SK-N-MC (cell line): Measurements from ENCODE around the gene TTC7B.
A peak's percentile ranks its signal among the peaks of the same experiment; 100 is the strongest.

Experiments used
- DNase-seq: peaks from one replicate; pipeline ENCODE4 v3.0.0-alpha.2; 2011; ENCODE audit warnings: low read depth, low spot score
- H3K27ac ChIP-seq: fragments of 200-600 bp; sonication (generic); 2 replicates; pipeline ENCODE4 v1.5.1; 2016; ENCODE audit warnings: mixed run types
- H3K36me3 ChIP-seq: fragments of 200-600 bp; sonication (generic); 2 replicates; pipeline ENCODE4 v1.6.1; 2017; ENCODE audit warnings: antibody characterized with exemption, low read length, mixed read lengths; ENCODE audit not compliant: insufficient read depth
- H3K4me3 ChIP-seq: fragments of 200-600 bp; sonication (generic); 2 replicates; pipeline ENCODE4 v1.5.1; 2016
- H3K9ac ChIP-seq: fragments of 200-600 bp; sonication (generic); 2 replicates; pipeline ENCODE4 v1.8.0; 2017; ENCODE audit warnings: mixed run types, mixed read lengths; ENCODE audit not compliant: insufficient read length
- H3K9me3 ChIP-seq: fragments of 200-600 bp; sonication (generic); 2 replicates; pipeline ENCODE4 v1.6.1; 2017; ENCODE audit warnings: low read depth, mild to moderate bottlenecking, antibody characterized with exemption, low read length, moderate library complexity, mixed read lengths
- EZH2 ChIP-seq: fragments of 200-600 bp; sonication (generic); IDR thresholded peaks from one replicate; pipeline ENCODE4 v1.6.1; 2017; ENCODE audit warnings: antibody characterized with exemption
- FOXP2 ChIP-seq: optimal IDR thresholded peaks from 2 replicates; pipeline ENCODE3; 2011; ENCODE audit warnings: mild to moderate bottlenecking, moderate library complexity; ENCODE audit not compliant: insufficient read depth; ENCODE audit errors: extremely low read length, control extremely low read depth
- POLR2AphosphoS5 ChIP-seq: IDR thresholded peaks from 2 replicates; pipeline ENCODE4 v1.6.1; 2012; ENCODE audit warnings: mild to moderate bottlenecking, low read depth, low read length, borderline replicate concordance

The TTC7B gene

DNA sequence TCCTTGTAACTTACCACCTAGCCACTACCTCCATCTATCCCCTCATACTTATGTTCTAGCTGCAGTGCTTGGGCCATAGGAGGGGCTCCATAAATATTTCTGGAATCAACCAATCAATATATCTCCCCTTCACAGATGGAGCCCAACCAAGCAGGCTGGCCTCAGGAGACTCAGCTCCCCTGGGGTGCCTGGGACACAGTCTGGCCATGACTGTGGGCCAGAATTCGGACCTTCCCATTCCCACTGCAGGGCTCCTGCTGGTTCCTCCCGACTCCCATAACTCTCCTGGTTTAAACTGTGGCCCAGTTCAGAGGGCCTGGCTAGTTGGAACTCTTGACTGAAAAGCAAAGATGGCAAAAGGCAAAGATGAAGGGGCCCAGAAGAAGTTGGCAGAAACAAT, 13.0 kb downstream of the TTC7B start:
- no peaks in the 10 kb centered on the region for H3K9me3 ChIP-seq
- TF ChIP-seq EZH2, result no peak
- TF ChIP-seq POLR2AphosphoS5, result no peak
- TF ChIP-seq FOXP2, result no peak
- no peak for DNase-seq
- no peaks in the 10 kb centered on the region for H3K36me3 ChIP-seq
- H3K9ac ChIP-seq, result no peak overlapping the region
- no peak overlapping the region for H3K4me3 ChIP-seq
- H3K27ac ChIP-seq, result no peak overlapping the region

DNA sequence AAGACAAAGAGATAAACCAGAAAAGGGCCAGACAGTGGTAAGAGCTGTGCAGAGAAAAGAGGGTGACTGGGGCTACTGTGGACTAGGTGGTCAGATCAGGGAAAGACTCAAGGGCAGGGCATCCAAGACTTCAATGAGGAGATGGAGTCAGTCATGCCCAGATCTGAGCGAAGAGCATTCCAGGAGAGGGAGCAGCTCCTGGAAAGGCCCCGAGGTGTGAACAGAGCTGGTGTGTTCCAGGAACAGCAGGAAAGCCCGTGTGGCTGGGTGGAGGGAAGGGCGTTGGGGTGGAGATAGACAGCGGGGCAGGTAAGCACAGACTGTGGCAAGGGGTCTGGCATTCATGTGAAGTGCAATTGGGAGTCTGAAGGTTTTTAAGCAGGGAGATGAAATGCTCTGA, 16.8 kb downstream of the TTC7B start:
- H3K9me3 ChIP-seq, result no peaks in the 10 kb centered on the region
- no peak overlapping the region for H3K9ac ChIP-seq
- H3K4me3 ChIP-seq, result no peak overlapping the region
- no peak overlapping the region for H3K27ac ChIP-seq
- DNase-seq, result no peak
- H3K36me3 ChIP-seq, result no peaks in the 10 kb centered on the region
- TF ChIP-seq EZH2, result no peak

DNA sequence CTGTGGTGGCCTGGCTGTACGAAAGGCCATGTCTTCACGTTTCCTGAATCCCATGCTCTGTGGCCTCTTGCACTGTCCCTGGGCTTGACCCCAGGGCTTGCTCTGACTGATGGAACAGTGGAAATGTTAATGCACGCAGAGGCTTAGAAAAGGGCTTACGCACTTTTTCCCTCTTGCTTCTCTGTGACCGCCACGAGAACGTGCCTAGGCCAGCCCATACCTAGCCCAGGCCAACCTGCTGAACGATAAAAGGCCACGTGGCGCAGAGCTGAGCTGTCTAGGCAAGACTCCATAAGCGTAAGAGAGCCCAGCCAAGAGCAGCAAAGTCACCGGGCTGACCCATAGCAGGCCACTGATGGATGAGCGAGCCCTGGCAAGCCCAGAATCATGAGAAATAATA, 18.3 kb downstream of the TTC7B start:
- TF ChIP-seq FOXP2, result no peak
- H3K36me3 ChIP-seq, result no peaks in the 10 kb centered on the region
- H3K27ac ChIP-seq, result no peak overlapping the region

DNA sequence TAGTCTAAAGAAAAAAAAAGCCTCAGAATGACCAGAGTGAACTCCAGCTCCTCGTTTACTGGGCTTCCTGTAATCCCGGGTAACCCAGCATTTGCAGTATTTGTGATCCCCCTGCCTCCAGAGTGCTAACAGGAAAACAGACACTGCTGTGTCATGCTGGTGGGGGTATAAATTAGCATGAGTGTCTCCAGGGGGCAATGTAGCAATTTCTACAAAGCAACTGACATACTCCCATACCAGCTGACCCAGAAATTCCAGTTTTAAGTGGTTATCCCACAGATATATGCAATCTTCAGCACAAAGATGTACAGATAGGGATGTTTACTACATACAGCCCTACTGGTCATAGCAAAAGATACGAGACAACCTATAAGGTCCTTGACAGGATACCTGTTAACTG, 18.8 kb downstream of the TTC7B start:
- TF ChIP-seq POLR2AphosphoS5, result no peak
- no peak for TF ChIP-seq FOXP2
- TF ChIP-seq EZH2, result no peak
- DNase-seq, result peak; percentile 12
- Histone ChIP-seq H3K27ac (no peak overlapping the region), H3K4me3 (no peak overlapping the region), H3K9ac (no peak overlapping the region), H3K9me3 (no peaks in the 10 kb centered on the region), H3K36me3 (no peaks in the 10 kb centered on the region)

More for the DNA sequence above, 18.3 kb downstream of the TTC7B start:
- Histone ChIP-seq H3K4me3 (no peak overlapping the region), H3K9ac (no peak overlapping the region), H3K9me3 (no peaks in the 10 kb centered on the region)
- no peak for DNase-seq

DNA sequence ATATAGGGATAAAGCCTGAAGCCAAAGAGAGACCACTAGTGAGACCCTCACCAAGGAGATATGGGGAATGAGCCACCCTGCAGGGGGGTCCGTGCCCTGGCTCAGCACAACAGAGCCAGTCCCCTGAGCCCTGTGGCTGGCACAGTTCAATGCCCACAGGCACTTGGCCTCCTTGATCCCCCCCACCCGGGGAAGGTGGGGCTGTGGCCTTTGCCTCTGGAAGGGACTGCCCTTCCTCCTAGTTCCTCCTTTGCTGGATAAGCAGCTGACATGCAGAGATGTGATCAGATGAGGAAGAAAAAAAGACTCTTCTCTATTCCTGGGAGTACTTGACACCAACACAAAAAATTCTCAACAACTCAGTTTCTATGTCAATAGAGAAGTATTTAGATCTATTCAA, 19.9 kb downstream of the TTC7B start:
- DNase-seq, result no peak
- Histone ChIP-seq H3K9me3 (no peaks in the 10 kb centered on the region), H3K9ac (no peak overlapping the region), H3K27ac (no peak overlapping the region), H3K36me3 (no peaks in the 10 kb centered on the region), H3K4me3 (no peak overlapping the region)
- TF ChIP-seq EZH2 (no peak), FOXP2 (no peak), POLR2AphosphoS5 (no peak)

DNA sequence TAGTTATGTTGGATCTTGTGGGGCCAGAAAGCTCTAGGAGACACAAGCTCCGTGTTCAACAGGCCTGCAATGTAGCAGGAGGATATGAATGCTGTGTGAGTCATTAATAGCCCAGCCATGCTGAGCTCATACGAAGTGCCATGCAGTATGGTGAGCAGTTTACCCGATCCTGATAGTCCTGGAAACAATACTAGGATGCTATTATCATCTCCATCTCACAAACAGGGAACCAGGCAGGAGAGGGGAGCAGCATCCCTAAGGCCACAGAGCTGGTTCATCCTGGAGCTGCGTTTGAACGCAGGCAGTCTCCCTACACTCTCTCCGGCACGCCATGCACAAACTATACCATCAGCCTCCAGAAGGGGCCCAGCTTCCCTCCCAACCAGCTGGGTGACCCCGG, 20.5 kb downstream of the TTC7B start:
- DNase-seq, result no peak

DNA sequence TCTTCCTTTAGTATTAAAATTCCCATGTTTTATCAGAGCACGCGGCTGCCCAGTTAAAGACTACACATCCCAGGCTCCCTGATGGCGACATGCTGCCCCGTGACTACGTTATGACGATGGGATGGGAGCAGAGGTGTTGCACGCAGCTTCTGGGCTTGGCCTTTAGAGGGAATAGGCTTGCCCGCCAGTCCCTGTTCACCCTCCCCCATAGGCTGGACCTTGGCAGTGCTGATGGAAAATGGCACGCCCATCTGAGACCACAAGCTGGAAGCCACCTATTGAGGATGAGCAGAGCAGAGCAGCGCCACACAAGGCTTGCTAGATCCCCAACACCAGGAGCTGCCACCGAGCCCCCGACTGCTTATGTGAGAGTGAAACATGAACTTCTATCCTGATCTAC, 24.7 kb downstream of the TTC7B start:
- TF ChIP-seq EZH2 (no peak), POLR2AphosphoS5 (no peak)
- no peak for DNase-seq
- Histone ChIP-seq H3K9ac (no peak overlapping the region), H3K4me3 (no peak overlapping the region), H3K36me3 (no peaks in the 10 kb centered on the region), H3K27ac (no peak overlapping the region), H3K9me3 (no peaks in the 10 kb centered on the region)

More for the DNA sequence above, 20.5 kb downstream of the TTC7B start:
- TF ChIP-seq EZH2, result no peak
- TF ChIP-seq POLR2AphosphoS5, result no peak
- TF ChIP-seq FOXP2, result no peak
- Histone ChIP-seq H3K4me3 (no peak overlapping the region), H3K36me3 (no peaks in the 10 kb centered on the region), H3K9ac (no peak overlapping the region), H3K27ac (no peak overlapping the region), H3K9me3 (no peaks in the 10 kb centered on the region)

DNA sequence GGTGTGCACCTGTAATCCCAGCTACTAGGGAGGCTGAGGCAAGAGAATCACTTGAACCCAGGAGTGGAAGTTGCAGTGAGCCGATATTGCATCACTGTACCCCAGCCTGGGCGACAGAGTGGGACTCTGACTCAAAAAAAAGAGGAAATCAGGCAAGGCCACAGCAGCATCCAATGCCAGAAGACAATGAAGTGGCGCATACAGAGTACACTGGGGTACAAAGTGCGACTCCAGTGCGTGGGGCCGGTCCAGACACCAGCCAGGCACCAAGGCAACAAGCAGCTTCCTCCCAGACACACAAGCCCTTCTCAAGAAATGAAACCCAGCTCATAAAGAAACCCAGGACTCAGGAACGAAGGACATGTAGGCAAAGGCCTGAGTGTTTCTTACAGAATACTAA, 28.2 kb downstream of the TTC7B start:
- no peaks in the 10 kb centered on the region for H3K9me3 ChIP-seq
- no peaks in the 10 kb centered on the region for H3K36me3 ChIP-seq
- H3K9ac ChIP-seq, result no peak overlapping the region
- TF ChIP-seq FOXP2 (no peak), EZH2 (no peak)
- DNase-seq, result no peak
- H3K27ac ChIP-seq, result no peak overlapping the region
- no peak overlapping the region for H3K4me3 ChIP-seq

DNA sequence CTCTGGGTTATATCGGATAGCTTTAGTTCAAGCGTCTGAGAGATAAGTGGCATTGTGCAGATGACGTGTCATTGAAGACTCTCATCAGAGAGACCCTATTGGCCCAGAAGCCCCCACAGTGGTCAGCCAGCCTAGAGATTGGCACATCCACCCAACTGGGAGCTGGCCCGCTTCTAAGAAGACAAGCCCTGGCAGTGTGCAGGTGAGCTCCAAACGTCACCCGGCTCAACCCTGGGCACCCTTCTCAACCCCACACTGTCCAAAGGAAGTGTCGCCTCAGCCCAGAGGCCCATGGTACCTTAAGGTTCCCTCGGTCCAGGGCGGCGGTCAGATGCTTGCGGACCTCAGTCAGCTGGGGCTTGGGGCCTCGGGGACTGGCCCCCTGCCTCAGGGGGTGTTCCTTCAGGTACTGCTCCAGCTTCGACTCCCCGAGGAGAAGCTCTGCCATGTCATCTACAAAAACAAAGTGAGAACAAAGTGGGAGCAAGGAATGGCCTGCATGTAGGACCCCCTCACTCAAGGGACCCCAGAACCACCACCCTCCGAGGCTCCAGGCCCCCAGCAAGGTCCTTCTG, 30.3 kb downstream of the TTC7B start:
- no peaks in the 10 kb centered on the region for H3K9me3 ChIP-seq
- TF ChIP-seq POLR2AphosphoS5 (no peak), EZH2 (no peak), FOXP2 (no peak)
- no peaks in the 10 kb centered on the region for H3K36me3 ChIP-seq
- no peak overlapping the region for H3K4me3 ChIP-seq
- DNase-seq, result no peak
- H3K9ac ChIP-seq, result no peak overlapping the region
- no peak overlapping the region for H3K27ac ChIP-seq
